ENCODE results near the gene SARM1. TPM values are rescaled to one million over a fixed set of nuclear protein-coding genes. Genes with fewer than 3 reads are reported as not detected.

The SARM1 gene
- total RNA-seq, 1 donor from 2014 or later: 10.1 TPM

DNA sequence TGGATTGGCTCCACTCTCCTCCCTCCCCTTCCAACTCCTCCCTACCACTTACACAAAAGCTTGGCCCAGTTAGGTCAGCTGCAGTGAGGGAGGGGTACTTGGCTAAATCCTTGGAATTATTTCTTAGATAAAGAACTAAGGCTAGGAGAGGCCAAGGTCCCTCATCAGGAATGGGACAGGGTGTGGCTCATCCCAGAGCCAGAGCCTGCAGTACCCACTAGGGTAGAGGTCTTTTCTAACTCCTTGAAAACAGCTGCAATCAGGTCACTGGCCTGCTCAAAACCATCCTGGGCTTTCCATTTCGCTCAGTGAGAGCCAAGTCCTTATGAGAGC, 36.4 kb downstream of the SARM1 start:
- no peaks in the 10 kb centered on the region for H3K36me3 ChIP-seq
- H3K27me3 ChIP-seq: no peaks in the 10 kb centered on the region
- H3K27ac ChIP-seq: no peak overlapping the region
- peaks cover 21% of the 10 kb centered on the region for H3K4me1 ChIP-seq
- no peak for DNase-seq (ENCODE audit: extremely low spot score in 2 of 2)
- intact Hi-C loops (cut with DNase I): no loop called here
- no peaks in the 10 kb centered on the region for H3K9me3 ChIP-seq
- no peak overlapping the region for H3K4me3 ChIP-seq
- TF ChIP-seq, protein P1, sequence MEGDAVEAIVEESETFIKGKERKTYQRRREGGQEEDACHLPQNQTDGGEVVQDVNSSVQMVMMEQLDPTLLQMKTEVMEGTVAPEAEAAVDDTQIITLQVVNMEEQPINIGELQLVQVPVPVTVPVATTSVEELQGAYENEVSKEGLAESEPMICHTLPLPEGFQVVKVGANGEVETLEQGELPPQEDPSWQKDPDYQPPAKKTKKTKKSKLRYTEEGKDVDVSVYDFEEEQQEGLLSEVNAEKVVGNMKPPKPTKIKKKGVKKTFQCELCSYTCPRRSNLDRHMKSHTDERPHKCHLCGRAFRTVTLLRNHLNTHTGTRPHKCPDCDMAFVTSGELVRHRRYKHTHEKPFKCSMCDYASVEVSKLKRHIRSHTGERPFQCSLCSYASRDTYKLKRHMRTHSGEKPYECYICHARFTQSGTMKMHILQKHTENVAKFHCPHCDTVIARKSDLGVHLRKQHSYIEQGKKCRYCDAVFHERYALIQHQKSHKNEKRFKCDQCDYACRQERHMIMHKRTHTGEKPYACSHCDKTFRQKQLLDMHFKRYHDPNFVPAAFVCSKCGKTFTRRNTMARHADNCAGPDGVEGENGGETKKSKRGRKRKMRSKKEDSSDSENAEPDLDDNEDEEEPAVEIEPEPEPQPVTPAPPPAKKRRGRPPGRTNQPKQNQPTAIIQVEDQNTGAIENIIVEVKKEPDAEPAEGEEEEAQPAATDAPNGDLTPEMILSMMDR (IDR thresholded peaks at IDR 0.05): no peak
- TF ChIP-seq POLR2AphosphoS5 (IDR thresholded peaks at IDR 0.05; ENCODE audit: insufficient read depth in 1 of 2, low read depth in 1 of 2) (no peak), POLR2A (IDR thresholded peaks at IDR 0.05) (no peak)

- intact Hi-C loops (cut with DNase I): no loop called here
- TF ChIP-seq POLR2A (IDR thresholded peaks at IDR 0.05): no peak
- TF ChIP-seq POLR2AphosphoS5 (IDR thresholded peaks at IDR 0.05; ENCODE audit: insufficient read depth in 1 of 2, low read depth in 1 of 2): no peak
- TF ChIP-seq, protein P1 (IDR thresholded peaks at IDR 0.05): no peak
- Histone ChIP-seq H3K27me3 (no peaks in the 10 kb centered on the region), H3K27ac (no peak overlapping the region), H3K4me3 (no peak overlapping the region), H3K36me3 (no peaks in the 10 kb centered on the region), H3K4me1 (no peaks in the 10 kb centered on the region), H3K9me3 (no peaks in the 10 kb centered on the region)
- DNase-seq (ENCODE audit: extremely low spot score in 2 of 2): no peak
Measured at GRCh38 chr17:28412099-28412498, 40.6 kb downstream of the SARM1 start.

DNA sequence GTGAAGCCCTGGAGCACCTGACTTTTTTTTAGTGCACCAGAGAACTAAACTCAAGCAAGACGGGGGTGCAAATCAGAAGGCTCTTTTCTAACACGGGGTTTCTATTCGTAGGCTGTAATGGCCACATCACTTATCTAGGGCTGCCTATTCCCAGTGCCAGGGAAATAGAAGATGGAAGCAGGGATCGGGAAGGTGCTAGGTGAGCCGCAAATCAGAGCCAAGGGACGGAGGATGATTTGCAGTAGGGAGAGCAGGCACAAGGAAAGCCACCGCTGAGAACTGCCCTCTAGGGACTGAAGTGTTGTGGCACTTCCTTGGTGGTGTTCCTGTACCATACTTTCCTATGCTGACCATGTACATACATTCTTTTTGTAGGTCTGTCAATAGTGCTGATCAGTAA, 42.3 kb downstream of the SARM1 start:
- no peak for DNase-seq (ENCODE audit: extremely low spot score in 2 of 2)

GRCh38 chr17:28415886-28416285, 44.4 kb downstream of the SARM1 start:
- no peak for TF ChIP-seq POLR2A (IDR thresholded peaks at IDR 0.05)
- no peak overlapping the region for H3K27ac ChIP-seq
- H3K9me3 ChIP-seq: no peaks in the 10 kb centered on the region
- DNase-seq (ENCODE audit: extremely low spot score in 2 of 2): no peak
- no peaks in the 10 kb centered on the region for H3K4me1 ChIP-seq
- H3K27me3 ChIP-seq: no peaks in the 10 kb centered on the region
- no peak overlapping the region for H3K4me3 ChIP-seq
- intact Hi-C loops (cut with DNase I): no loop called here
- H3K36me3 ChIP-seq: no peaks in the 10 kb centered on the region

More for the DNA sequence above, 42.3 kb downstream of the SARM1 start:
- no peaks in the 10 kb centered on the region for H3K9me3 ChIP-seq
- no peak overlapping the region for H3K27ac ChIP-seq
- H3K4me1 ChIP-seq: no peaks in the 10 kb centered on the region
- no peaks in the 10 kb centered on the region for H3K36me3 ChIP-seq
- TF ChIP-seq POLR2AphosphoS5 (IDR thresholded peaks at IDR 0.05; ENCODE audit: insufficient read depth in 1 of 2, low read depth in 1 of 2): no peak
- TF ChIP-seq, protein P1 (IDR thresholded peaks at IDR 0.05): no peak
- TF ChIP-seq POLR2A (IDR thresholded peaks at IDR 0.05): no peak
- no peaks in the 10 kb centered on the region for H3K27me3 ChIP-seq
- H3K4me3 ChIP-seq: no peak overlapping the region
- intact Hi-C loops (cut with DNase I): no loop called here

DNA sequence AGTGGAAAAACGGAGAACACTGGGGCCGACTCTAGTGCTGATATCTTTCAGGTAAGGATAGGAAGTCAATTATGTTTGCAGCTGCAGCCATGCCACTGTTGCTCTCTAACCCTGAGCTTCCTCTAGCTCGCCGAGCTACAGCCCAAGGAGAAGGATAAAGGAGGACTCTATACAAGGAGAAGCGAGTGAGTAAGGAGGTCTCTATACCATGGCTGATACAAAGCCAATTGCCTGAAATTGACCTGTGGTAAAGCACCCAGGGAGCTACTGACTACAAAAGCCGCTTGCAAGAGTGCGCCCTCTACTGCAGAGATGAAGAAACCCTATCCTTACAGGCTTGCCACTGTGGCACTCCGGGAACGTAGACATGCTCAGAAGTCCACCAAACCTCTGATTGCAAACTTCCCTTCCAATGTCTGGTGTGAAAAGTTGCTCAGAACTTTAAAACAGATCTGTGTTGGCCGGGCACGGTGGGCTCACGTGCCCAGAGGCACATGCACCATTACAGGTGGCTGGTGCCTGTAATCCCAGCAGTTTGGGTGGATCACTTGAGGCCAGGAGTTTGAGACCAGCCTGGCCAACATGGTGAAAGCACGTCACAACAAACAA, 45.3 kb downstream of the SARM1 start:
- intact Hi-C loops (cut with DNase I): no loop called here
- no peaks in the 10 kb centered on the region for H3K9me3 ChIP-seq
- TF ChIP-seq POLR2A (IDR thresholded peaks at IDR 0.05) (no peak), POLR2AphosphoS5 (IDR thresholded peaks at IDR 0.05; ENCODE audit: insufficient read depth in 1 of 2, low read depth in 1 of 2) (no peak)
- TF ChIP-seq, protein P1 (IDR thresholded peaks at IDR 0.05): peak in 2 of 3 experiments; percentile 17 to 18
- H3K4me1 ChIP-seq: no peaks in the 10 kb centered on the region
- H3K27me3 ChIP-seq: no peaks in the 10 kb centered on the region
- DNase-seq (ENCODE audit: extremely low spot score in 2 of 2): no peak
- no peak overlapping the region for H3K27ac ChIP-seq
- H3K4me3 ChIP-seq: no peak overlapping the region
- no peaks in the 10 kb centered on the region for H3K36me3 ChIP-seq

Measured in vagina (tissue), 2 donors.